GM19455 (cell line): ENCODE results near the gene APBA2.

Experiments
- ATAC-seq: cut with Tn5 transposase; IDR thresholded peaks from one replicate; pipeline ENCODE4 v1.9.1; 2021; ENCODE audit not compliant: unreplicated experiment

APBA2 gene

GRCh38 chr15:28933710-28934445 is 48.1 kb downstream of the APBA2 start:
- no peak for ATAC-seq

DNA sequence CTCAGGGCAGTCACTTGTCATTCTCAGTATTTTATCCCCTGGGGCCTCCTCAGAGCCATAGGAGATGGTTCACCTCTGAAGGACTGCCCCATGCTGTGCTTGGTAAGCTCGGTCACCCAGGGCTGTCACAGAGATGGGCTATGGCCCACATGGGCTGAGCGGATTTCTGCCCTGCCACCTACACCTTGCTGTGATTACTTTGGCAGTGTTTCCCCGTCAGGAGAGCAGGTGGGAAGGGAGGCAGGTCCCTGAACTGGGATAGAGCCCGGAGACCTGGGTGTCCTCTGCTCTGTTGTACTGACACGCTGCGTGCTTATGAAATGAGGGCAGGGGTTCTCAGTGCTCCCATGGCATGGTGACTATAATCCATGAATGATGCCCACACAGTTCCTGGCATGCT is 48.9 kb downstream of the APBA2 start:
- ATAC-seq = no peak

- no peak for ATAC-seq
These were observed 49.5 kb downstream of the APBA2 start for GRCh38 chr15:28935316-28935715.

DNA sequence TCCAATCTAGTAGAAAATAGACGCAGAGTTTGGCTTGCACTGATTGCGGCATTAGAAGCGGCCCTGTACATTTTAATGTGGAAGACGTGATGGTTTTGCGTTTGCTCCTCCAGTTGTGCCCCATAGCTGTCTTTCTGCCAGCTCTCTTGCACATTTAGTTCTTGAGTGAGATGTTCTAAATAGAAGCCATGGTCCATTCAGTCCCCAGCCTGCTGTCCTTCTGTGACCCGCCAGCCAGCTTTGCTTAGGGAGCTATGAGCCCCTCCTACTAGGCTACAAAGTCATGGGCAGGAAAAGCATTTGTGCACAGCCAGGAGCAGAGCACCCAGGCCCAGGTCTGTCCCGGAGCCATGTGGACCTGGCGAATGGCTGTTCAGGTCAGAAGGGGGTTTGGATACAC is 50.3 kb downstream of the APBA2 start:
- no peak for ATAC-seq

DNA sequence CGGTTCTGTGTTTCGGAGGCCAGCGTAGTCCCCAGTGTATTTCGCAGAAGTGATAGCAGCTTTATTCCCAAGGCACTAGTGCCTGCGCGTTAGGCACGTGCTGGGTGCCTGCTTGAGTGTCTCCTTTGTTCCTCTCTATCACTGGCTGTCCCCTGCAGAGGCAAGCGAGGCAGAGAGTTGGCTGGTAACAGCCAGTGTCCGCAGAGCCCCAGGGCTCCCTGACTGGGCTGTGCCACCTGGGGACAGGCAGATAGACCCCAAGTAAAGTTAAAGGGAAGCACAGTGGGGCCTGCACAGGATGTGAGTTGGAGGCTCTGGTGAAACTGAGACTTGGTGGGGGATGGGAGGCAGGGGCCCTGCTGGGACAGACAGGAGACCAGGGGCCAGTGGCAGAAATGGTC is 50.7 kb downstream of the APBA2 start:
- ATAC-seq = no peak

- ATAC-seq = no peak
These were observed 51.5 kb downstream of the APBA2 start for GRCh38 chr15:28937271-28937670.

DNA sequence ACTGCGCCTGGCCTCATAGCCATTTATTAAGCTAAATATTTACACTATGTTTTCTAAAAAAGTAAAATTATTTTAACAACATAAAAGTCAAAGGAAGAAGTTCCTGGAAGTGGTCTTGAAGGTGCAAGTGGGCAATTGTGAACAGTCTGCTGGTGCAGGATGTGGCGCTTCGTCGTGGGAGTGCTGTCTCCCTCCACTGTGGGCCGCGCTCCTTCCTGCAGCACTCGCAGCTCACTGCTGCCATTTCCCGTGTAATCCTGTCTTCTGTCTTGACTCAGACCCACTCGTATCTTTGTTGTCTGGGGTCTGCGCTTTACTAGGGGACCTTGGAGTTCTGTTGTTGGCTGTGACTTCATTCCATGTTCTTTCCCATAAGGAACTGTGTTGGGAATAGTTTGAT is 56.3 kb downstream of the APBA2 start:
- no peak for ATAC-seq

GRCh38 chr15:28942571-28942970 is 56.8 kb downstream of the APBA2 start:
- no peak for ATAC-seq

DNA sequence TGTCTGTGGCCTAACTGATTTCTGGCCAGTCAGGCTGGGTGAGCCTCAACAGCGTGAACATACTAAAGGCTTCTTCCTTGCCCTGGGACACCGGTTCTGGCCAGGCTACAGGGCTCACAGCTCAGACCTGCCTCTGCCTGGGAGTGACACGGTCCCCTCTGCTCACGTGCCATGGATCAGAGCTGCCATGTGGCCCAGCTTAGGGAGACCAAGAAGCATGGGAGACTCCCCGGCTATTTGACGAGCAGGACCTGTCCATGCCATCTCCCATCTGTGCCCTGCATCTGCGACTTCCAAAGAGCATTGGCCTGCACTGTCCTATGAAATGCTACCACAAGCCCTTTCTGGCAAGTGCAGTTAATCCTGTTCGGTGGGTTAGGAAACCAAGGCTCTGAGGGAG is 57.4 kb downstream of the APBA2 start:
- ATAC-seq = no peak

- ATAC-seq = no peak
These were observed 57.9 kb downstream of the APBA2 start for GRCh38 chr15:28943611-28944230.

DNA sequence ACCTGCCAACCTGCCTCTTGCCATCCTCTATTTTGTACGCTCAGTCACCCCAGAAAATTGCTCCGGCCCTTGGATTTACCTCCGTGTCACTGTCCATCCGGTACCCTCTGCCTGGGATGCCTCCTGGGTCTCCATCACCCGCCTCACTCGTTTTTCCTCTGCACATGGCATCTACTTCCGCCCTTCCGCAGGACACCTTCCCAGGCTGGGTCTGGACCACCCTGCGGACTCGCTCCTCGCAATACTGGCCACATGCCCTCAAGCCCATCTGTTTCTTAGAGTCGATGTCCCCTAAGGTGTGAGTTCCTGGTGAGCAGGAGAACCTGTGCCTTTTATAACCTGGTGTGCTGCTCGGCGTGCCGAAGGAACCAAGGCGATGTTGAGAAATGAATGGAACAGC is 58.5 kb downstream of the APBA2 start:
- no peak for ATAC-seq

GRCh38 chr15:28944696-28945300 is 59.0 kb downstream of the APBA2 start:
- no peak for ATAC-seq

DNA sequence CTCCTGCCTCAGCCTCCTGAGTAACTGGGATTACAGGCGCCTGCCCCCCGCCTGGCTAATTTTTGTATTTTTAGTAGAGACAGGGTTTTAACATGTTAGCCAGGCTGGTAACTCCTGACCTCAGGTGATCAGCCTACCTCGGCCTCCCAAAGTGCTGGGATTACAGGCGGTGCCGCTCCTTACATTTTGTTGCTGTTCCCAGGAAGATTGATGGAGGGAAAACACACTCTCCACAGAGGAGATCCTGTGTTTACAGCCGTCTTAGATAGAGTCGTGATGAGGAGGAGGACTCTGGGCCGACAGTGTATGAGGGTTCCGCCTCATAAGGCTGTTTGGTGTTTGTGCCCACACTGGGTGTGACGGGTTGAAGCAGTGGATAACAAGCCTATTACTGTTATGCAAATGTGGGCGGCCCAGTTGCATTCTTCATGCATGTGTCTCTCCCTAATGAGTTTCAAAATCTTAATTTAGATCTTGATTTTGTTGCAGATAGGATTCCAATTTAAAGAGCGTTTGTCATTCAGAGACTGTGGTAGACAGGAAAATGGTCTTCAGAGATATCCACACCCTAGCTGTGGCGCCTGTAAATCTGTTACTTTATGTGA is 60.0 kb downstream of the APBA2 start:
- no peak for ATAC-seq

DNA sequence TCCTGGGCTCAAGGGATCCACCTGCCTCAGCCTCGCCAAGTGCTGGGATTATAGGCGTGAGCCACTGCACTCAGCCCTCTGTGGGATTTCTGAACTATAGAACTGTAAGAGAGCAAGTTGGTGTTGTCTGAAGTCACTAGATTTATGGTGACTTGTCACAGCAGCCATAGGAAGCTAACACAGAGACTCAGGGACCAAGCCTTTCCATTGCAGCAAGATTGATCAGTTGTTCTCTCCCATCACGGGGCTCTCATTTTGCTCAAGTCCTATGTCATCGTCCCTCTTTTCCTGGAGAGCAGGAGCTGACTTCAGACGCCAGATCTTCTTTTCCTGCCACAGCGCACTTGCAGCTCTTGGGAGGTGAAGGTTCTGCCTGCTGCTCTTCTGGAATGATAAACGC is 61.0 kb downstream of the APBA2 start:
- ATAC-seq = no peak

GRCh38 chr15:28947221-28947674 is 61.5 kb downstream of the APBA2 start:
- ATAC-seq = no peak

DNA sequence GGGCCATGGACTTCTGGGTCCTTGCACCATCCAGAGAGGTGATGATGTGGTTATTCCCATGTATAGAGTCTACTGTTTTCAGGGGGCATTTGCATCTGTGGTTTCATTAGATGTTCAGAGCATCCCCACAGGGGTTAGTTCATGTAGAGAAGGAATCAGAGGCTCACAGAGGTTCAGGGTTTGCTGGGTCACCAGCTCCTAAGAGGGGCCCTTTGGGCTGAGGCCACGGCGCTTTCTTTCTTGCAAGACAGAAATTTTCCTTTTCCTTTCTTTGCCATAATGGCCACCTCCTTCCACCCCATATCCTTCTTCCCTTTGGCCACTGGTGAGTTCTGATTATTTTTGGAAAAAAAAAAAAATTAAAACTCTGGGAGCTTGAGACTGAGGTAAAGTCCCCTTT is 62.3 kb downstream of the APBA2 start:
- ATAC-seq = no peak

GRCh38 chr15:28950916-28951315 is 65.1 kb downstream of the APBA2 start:
- ATAC-seq = no peak

- no peak for ATAC-seq
These were observed 67.1 kb downstream of the APBA2 start for GRCh38 chr15:28952666-28953491.

GRCh38 chr15:28953573-28954195 is 67.9 kb downstream of the APBA2 start:
- ATAC-seq = no peak

DNA sequence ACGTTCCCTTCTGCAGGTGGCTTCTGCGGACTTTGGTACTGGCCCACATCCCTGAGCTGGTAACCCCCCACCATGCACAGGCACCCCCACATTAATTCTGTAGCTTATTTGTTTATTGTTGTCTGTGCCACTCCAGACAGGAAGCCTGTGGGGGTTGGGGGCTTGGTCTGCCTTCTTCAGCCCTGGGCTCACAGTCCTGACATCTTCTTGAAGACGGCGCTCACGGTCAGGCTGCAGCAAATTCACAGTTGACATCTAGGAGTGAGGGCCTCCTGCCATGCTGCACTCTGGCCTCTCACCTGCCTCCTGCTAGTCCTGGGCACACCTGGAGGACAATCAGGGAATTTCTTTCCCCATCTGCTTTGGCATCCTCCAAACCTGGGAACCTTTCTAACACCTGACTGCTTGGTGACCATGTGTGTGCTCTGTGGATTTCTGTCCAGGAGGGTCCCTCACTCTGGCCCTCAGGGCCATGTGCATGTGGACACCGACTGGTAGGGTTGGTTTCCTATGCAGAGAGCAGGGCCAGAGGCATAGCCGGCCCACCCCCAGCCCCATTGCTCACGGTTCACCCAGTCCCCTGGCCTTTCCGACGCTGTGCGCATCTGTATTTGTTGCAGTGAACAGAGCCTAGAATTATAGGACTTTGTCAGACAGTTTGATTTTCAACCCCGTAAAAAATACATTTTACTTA is 68.8 kb downstream of the APBA2 start:
- ATAC-seq = no peak
